ENCODE results near the gene SH2D1A.

DNA sequence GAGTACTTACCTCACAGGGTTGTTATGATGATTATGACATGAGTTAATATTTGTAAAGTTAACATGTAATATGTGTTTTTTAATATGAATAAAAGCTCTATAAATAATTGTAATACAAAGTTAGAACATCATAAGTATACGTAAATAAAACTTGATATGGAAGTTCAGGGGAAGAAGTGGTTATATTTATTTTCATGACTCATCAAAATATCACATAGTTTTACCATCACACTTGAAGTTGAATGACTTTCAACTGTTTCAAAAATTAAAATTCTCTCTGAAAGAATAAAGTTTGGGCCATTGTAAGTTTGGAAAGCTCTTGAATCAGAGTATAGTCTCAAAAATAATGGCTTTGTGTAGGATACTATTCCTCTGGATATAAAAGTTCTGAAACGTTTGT lies 8.3 kb downstream of the SH2D1A start:
- TF ChIP-seq, protein P1, sequence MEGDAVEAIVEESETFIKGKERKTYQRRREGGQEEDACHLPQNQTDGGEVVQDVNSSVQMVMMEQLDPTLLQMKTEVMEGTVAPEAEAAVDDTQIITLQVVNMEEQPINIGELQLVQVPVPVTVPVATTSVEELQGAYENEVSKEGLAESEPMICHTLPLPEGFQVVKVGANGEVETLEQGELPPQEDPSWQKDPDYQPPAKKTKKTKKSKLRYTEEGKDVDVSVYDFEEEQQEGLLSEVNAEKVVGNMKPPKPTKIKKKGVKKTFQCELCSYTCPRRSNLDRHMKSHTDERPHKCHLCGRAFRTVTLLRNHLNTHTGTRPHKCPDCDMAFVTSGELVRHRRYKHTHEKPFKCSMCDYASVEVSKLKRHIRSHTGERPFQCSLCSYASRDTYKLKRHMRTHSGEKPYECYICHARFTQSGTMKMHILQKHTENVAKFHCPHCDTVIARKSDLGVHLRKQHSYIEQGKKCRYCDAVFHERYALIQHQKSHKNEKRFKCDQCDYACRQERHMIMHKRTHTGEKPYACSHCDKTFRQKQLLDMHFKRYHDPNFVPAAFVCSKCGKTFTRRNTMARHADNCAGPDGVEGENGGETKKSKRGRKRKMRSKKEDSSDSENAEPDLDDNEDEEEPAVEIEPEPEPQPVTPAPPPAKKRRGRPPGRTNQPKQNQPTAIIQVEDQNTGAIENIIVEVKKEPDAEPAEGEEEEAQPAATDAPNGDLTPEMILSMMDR (IDR thresholded peaks at IDR 0.05 in 4 of 5, conservative IDR thresholded peaks at IDR 0.05 in 1 of 5), result no peak
- TF ChIP-seq POLR2A (IDR thresholded peaks at IDR 0.05), result no peak
